ENCODE results near the gene IL12B.
A peak's percentile ranks its signal among the peaks of the same experiment; 100 is the strongest.
"Not testable (repeated sequence)": the region's sequence is repeated elsewhere in the genome, so short reads cannot be mapped to it uniquely, and the experiment has no call there.

Gene IL12B

GRCh38 chr5:159330131-159330800, at the start of gene IL12B:
Gene IL12B (minus strand): TSS chr5:159330487. CDS start chr5:159326782, 3,705 bp downstream.
- peak within 1 kb of the TSS; percentile 49 to 52 for H3K4me3 ChIP-seq (replicated peaks in 1 of 2; ENCODE audit: low read depth in 2 of 2, low read length in 2 of 2)
- peak; percentile 14 to 50 for DNase-seq (ENCODE audit: low read depth in 2 of 2)
- no peak for TF ChIP-seq CTCF (IDR thresholded peaks at IDR 0.05; ENCODE audit: low read depth, low read length)

GRCh38 chr5:159377653-159378052, 47.4 kb upstream of the IL12B start:
- no peak for TF ChIP-seq CTCF (IDR thresholded peaks at IDR 0.05; ENCODE audit: low read depth, low read length)
- no peak for DNase-seq (ENCODE audit: low read depth in 2 of 2)
- no peak overlapping the region for H3K4me3 ChIP-seq (replicated peaks in 1 of 2; ENCODE audit: low read depth in 2 of 2, low read length in 2 of 2)

GRCh38 chr5:159367866-159368265, 37.6 kb upstream of the IL12B start:
- H3K4me3 ChIP-seq (replicated peaks in 1 of 2; ENCODE audit: low read depth in 2 of 2, low read length in 2 of 2); DNase-seq (ENCODE audit: low read depth in 2 of 2): not testable (repeated sequence)

GRCh38 chr5:159366776-159367175, 36.5 kb upstream of the IL12B start:
- DNase-seq (ENCODE audit: low read depth in 2 of 2); H3K4me3 ChIP-seq (replicated peaks in 1 of 2; ENCODE audit: low read depth in 2 of 2, low read length in 2 of 2): not testable (repeated sequence)

GRCh38 chr5:159362220-159362619, 31.9 kb upstream of the IL12B start:
- no peak for TF ChIP-seq CTCF (IDR thresholded peaks at IDR 0.05; ENCODE audit: low read depth, low read length)
- H3K4me3 ChIP-seq (replicated peaks in 1 of 2; ENCODE audit: low read depth in 2 of 2, low read length in 2 of 2) = no peak overlapping the region
- no peak for DNase-seq (ENCODE audit: low read depth in 2 of 2)

GRCh38 chr5:159359871-159360270, 29.6 kb upstream of the IL12B start:
- not testable (repeated sequence) for DNase-seq (ENCODE audit: low read depth in 2 of 2)

GRCh38 chr5:159359408-159359807, 29.1 kb upstream of the IL12B start:
- no peak for TF ChIP-seq CTCF (IDR thresholded peaks at IDR 0.05; ENCODE audit: low read depth, low read length)
- no peak for DNase-seq (ENCODE audit: low read depth in 2 of 2)
- no peak overlapping the region for H3K4me3 ChIP-seq (replicated peaks in 1 of 2; ENCODE audit: low read depth in 2 of 2, low read length in 2 of 2)

More at GRCh38 chr5:159359871-159360270, 29.6 kb upstream of the IL12B start:
- H3K4me3 ChIP-seq (replicated peaks in 1 of 2; ENCODE audit: low read depth in 2 of 2, low read length in 2 of 2) = not testable (repeated sequence)

- H3K4me3 ChIP-seq (replicated peaks in 1 of 2; ENCODE audit: low read depth in 2 of 2, low read length in 2 of 2) = no peak overlapping the region
- no peak for DNase-seq (ENCODE audit: low read depth in 2 of 2)
- TF ChIP-seq CTCF (IDR thresholded peaks at IDR 0.05; ENCODE audit: low read depth, low read length) = no peak
Observed at GRCh38 chr5:159353661-159354252, 23.5 kb upstream of the IL12B start.

- not testable (repeated sequence) for DNase-seq (ENCODE audit: low read depth in 2 of 2); H3K4me3 ChIP-seq (replicated peaks in 1 of 2; ENCODE audit: low read depth in 2 of 2, low read length in 2 of 2)
Observed at GRCh38 chr5:159350644-159351043, 20.4 kb upstream of the IL12B start.

GRCh38 chr5:159350216-159350615, 19.9 kb upstream of the IL12B start:
- not testable (repeated sequence) for DNase-seq (ENCODE audit: low read depth in 2 of 2)

More at GRCh38 chr5:159350216-159350615, 19.9 kb upstream of the IL12B start:
- not testable (repeated sequence) for H3K4me3 ChIP-seq (replicated peaks in 1 of 2; ENCODE audit: low read depth in 2 of 2, low read length in 2 of 2)

Data from cardiac fibroblast (primary cell).